ENCODE measurements around the gene ANO9.

Gene ANO9, protein sequence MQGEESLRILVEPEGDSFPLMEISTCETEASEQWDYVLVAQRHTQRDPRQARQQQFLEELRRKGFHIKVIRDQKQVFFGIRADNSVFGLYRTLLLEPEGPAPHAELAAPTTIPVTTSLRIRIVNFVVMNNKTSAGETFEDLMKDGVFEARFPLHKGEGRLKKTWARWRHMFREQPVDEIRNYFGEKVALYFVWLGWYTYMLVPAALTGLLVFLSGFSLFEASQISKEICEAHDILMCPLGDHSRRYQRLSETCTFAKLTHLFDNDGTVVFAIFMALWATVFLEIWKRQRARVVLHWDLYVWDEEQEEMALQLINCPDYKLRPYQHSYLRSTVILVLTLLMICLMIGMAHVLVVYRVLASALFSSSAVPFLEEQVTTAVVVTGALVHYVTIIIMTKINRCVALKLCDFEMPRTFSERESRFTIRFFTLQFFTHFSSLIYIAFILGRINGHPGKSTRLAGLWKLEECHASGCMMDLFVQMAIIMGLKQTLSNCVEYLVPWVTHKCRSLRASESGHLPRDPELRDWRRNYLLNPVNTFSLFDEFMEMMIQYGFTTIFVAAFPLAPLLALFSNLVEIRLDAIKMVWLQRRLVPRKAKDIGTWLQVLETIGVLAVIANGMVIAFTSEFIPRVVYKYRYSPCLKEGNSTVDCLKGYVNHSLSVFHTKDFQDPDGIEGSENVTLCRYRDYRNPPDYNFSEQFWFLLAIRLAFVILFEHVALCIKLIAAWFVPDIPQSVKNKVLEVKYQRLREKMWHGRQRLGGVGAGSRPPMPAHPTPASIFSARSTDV

DNA sequence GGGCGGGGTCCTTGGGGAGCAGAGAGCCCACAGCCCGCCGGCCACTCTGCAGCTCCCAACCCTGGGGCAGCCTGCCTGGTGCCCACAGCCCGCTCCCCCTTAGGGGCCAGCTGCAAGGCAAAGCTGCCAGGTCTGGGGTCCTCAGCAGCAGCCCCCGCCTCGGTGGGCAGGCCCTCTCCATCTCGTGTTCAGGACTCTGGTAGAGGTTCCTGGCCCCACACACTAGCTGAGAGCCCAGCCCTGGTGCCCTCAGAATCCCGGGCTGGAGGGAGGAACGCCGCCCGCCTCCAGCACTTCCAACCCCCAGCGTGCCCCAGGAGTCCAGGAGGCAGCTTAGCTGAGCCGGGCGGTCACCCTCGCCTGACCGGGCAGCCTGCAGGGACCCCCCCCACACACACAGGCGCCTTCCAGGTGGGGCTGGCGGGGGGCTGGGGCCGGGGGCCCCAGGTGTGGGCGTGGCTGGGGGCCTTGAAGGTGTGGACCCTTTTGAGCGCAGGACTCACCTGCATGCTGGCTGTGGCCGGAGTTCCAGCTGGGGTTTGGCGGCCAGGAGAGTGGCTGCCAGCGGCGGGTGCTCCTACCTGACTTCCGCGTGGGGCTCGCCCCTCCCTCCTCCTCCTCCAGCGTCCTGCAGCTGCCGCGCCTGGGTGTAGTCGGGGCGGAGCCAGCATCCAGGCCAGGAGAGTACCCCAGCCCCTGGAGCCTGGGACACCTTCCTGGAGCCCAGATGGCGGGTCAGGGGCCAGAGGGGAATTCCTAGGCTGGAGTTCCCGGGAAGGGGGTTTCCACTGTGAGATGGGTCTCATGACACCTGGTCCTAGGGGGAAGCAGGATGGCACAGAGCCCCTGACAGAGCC, at the start of gene ANO9:
Gene ANO9 (minus strand): TSS at position 594 of the 857 bp plus-strand sequence. CDS start 85 bp downstream, at position 509.
- no peak for DNase-seq (ENCODE audit: low spot score)

DNA sequence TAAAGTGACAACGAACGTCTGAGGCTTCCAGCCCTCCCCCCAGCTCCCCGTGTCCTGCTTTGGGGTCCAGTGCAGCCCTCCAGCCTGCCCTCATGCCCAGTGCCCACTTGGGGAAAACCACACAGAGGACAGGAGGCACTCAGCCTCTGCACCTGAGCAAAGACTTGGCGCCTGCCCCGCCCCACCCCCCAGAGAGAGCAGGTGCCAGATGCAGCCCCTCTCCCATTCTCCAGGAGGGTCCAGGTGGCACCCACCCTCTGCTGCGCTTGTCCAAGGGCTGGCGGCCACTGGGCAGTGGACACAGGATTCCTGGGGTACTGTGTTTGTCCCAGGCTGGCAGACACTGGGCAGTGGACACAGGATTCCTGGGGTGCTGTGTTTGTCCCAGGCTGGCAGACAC, 49.5 kb upstream of the ANO9 start:
- no peak for DNase-seq (ENCODE audit: low spot score)

DNA sequence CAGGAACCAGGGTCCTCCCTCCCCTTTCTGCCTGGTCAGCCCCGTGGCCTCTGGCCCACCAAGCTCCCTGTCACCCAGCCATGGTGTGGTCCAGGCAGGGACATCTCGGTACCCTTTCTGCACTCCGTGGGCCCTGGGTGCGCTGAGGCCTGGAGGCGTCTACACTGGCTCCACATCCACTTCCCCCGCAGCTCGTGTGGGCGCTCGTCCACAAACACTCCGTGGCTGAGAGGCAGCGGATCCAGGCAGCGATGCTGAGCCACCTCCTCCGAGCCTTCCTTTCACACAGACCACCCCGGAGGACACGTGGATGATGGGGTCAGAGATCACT, 49.1 kb upstream of the ANO9 start:
- DNase-seq (ENCODE audit: low spot score) = no peak

DNA sequence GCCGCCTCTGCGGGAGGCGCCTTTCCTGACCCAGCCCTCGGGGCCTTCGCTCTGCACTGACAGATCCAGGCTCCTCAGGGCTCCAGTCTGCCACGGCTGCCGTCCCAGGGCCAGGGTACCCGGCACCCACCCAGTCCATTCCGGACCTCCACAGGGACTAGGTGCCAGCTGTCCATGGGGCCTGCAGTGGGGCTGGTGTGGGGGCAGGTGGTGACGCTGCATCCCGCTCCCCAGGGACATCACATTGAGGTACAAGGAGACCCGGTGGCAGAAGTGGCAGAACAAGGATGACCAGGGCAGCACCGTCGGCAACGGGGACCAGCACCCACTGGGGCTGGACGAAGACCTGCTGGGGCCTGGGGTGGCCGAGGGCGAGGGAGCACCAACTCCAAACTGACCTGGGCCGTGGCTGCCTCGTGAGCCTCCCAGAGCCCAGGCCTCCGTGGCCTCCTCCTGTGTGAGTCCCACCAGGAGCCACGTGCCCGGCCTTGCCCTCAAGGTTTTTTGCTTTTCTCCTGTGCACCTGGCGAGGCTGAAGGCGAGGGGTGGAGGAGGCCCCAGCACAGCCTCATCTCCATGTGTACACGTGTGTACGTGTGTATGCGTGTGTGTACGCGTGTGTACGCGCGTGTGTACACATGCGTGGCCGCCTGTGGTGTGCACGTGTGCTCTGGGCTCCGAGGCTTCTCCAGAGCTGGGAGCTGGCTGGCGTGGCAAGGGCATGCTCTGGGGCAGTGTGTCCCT, 48.5 kb upstream of the ANO9 start:
- no peak for DNase-seq (ENCODE audit: low spot score)

DNA sequence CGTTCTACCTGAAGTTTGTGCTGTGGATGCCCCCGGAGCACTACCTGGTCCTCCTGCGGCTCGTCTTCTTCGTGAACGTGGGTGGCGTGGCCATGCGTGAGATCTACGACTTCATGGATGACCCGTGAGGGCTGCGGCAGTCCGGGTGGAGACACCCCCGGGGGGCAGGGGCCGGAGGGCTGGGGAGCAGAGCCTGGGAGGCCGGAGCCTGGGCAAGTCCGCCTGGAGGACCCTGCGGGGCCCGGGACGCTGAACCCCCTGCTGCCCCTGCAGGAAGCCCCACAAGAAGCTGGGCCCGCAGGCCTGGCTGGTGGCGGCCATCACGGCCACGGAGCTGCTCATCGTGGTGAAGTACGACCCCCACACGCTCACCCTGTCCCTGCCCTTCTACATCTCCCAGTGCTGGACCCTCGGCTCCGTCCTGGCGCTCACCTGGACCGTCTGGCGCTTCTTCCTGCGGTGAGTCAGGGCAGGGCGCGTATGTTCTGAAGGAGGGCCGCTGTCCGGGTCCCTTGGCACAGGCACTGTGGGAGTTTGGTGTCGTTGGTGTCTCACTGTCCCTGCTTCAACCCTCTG, 47.9 kb upstream of the ANO9 start:
- no peak for DNase-seq (ENCODE audit: low spot score)

DNA sequence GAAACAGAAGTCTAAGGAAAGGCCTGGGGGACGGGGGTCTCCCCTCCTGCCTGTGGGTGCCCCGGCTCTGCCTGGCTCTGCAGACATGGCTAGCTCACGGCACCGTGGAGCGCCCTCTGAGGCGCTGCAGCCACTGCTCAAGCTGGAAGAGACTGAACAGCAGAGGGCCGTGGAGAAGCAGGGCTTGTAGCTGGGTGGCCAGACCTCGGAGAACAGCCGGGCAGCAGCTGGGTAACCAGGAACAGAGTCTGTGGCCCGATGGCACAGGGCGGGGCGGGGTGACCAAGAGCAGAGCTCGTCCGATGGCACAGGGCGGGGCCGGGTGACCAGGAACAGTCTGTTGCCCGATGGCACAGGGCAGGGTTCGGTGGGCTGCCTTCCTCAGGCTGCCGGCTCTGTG, 47.2 kb upstream of the ANO9 start:
- no peak for DNase-seq (ENCODE audit: low spot score)

DNA sequence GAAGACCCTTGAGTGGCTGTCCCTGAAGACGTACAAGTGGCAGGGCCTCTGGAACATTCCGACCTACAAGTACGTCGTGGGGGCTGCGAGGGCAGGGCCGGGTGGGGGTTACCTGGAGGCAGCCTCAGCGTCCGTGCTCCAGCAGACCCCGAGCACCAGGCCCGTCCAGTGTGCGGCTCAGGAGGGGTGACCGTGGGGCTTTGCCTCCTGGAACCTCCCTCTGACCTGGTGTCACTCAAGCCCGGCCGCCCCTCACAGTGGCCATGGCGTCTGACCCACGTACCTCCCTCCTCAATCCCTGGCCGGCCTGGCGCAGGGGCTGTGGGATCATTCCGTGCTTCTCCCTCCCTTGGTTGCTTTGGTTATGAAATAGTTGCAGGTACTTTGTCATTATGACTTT, 46.8 kb upstream of the ANO9 start:
- DNase-seq (ENCODE audit: low spot score) = no peak

DNA sequence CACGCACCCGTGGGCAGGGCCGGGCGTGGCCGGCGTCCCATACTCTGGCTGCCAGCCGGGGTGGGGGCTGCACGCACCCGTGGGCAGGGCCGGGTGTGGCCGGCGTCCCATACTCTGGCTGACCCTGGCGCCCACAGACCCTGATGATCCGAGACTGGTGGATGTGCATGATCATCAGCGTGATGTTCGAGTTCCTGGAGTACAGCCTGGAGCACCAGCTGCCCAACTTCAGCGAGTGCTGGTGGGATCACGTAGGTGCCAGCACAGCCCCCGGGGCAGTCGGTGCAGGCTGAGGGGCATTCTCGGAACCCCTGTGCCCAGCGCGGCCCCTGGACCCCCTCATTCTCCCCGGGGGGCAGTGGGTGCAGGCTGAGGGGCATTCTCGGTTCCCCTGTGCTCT, 46.3 kb upstream of the ANO9 start:
- DNase-seq (ENCODE audit: low spot score) = no peak

DNA sequence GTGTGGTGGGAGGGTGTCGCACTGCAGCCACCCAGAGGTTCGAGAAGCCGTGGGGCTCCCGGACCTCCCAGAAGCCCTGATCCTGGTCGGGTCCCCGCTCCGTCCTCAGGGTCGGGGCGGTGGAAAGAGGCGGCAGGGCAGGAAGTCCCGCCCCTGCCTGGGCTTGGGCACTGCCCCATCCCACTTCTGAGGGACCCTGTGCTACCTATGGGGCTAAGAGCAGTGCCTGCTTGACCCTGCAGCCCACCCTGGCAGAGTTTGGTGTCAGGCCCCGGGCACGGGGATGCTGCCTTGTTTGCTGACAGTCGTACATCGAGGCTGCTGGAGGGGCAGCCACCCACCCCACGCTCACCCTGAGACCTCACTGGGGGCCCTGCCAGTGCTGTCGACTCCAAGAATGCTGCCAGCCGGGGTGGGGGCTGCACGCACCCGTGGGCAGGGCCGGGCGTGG, 45.8 kb upstream of the ANO9 start:
- DNase-seq (ENCODE audit: low spot score) = no peak

DNA sequence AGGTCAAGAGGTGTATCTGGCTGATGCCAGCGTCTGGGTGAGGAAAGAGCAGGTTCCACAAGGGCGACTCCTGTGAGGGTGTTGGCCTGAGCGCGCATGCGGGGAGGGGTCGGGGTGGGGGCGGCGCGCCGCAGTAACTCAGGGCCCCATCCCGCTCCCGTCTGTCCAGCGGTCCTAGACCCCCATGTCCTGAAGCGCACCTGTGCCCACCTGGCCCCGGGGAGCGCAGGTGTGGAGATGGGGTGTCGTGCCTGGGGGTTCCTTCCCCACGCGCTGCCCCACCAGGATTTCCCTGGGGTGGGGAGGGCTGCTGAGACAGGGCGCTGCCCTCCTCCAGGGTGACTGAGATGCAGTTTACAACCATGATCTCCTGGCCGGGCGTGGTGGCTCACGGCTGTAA, 44.4 kb upstream of the ANO9 start:
- no peak for DNase-seq (ENCODE audit: low spot score)

DNA sequence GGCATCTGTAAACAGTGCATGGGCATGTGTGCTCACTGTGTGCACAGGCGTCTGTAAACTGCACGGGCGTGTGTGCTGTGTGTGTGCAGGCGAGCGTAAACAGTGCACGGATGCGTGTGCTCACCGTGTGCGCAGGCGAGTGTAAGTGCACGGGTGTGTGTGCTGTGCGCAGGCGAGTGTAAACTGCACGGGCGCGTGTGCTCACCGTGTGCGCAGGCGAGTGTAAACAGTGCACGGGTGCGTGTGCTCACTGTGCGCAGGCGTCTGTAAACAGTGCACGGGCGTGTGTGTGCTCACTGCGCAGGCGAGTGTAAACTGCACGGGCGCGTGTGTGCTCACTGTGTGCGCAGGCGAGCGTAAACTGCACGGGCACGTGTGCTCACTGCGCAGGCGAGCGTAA, 42.8 kb upstream of the ANO9 start:
- DNase-seq (ENCODE audit: low spot score) = no peak

DNA sequence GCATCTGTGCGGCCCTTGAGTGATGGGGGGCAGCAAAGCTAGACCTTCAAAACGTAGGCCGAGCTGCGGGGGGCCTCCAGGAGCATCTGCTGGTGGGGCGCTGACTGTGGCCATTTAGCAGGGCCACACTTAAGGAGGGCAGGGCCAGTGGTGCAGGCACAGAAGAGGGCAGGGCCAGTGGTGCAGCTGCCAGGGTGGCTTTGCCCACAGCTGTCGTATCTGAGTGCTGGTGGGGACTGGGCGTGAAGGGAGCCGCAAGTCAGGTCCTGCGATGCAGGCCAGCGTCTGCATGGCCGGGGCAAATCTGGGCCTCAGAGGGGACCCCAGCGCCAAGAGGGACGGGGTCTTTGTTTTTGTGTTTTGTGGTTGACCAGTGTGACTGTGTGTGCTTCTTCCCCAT, 37.5 kb upstream of the ANO9 start:
- DNase-seq (ENCODE audit: low spot score) = no peak

DNA sequence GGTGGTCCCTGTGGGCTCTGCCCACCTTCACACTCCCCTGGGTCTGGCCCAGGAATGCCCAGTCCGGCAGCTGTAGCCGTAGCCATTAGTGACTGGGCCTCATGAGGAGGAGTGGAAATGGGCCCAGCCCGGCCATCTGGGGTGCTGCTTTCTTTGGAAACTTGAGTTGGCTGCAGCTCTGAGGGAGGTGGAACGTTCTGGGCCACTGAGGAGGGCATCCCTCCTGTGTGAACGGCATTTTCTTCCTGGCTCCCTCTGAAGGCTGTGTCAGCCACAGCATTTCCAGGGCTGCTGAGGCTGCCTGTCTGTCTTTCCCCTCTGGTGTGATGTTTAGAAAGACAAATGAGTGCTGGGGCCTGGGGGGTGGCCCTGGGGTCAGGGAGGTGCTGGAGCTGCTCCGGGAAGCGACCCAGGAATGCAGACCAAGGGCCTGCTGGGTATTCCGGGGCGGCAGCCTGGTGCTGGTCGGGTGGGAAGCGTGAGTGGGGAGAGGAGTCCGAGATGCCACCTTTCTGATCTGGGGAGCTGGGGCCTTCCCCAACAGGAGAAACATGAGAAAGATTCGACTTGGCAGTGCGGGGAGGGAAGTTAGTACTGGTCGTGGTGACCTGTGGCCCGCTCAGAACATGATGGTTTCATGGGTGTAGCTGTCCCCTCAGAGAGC, 35.4 kb upstream of the ANO9 start:
- no peak for DNase-seq (ENCODE audit: low spot score)

DNA sequence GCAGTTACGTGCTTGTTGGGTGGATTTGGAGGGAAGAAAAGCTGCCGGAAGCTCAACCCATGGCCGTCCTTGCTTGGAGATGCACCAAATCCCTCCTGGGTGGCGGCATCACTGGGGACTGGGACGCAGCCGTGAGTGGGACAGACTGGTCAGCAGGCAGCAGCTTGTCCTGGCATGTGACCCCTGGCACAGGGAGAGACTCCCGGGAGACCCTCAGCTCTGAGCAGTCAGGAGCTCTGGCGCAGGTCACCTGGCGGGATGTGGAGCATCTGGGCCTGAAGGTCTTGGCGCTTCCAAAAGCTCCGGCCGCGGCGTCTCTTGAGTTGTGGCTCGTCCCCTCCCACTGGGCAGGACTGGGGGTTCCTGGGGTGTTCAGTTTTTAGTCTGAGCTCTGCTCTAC, 34.6 kb upstream of the ANO9 start:
- DNase-seq (ENCODE audit: low spot score) = no peak

DNA sequence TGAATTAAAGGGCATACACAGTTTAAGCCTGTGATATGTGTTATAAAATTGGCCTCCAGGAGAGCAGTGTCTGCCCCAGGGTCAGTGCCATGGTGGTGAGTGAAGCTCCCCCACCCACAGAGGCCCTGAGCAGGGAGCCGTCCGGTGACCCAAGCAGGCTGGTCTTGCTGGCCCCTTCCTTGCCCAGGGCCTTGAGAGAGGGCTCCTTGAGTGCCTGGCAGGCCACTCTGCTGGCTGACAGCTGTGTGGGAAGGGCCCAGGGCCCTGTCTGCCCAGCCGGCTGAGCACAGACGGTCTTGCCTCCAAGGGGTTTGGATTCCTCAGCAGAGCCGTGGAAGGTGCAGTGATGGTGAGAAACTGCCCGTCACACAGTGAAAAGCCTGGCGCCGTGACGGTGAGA, 34.1 kb upstream of the ANO9 start:
- DNase-seq (ENCODE audit: low spot score) = no peak

DNA sequence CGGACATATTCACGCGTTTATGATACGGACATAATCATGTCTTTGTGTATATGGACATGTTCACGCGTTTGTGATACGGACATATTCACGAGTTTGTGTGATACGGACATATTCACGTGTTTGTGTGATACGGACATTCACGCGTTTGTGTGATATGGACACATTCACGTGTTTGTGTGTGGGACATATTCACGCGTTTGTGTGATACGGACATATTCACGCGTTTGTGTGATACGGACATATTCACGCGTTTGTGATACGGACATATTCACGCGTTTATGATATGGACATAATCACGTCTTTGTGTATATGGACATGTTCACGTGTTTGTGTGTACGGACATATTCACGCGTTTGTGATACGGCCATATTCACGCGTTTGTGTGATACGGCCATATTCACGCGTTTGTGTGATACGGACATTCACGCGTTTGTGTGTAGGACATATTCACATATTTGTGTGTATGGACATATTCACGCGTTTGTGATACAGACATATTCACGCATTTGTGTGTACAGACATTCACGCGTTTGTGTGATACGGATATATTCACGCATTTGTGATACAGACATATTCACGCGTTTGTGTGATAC, 33.2 kb upstream of the ANO9 start:
- DNase-seq (ENCODE audit: low spot score) = no peak

DNA sequence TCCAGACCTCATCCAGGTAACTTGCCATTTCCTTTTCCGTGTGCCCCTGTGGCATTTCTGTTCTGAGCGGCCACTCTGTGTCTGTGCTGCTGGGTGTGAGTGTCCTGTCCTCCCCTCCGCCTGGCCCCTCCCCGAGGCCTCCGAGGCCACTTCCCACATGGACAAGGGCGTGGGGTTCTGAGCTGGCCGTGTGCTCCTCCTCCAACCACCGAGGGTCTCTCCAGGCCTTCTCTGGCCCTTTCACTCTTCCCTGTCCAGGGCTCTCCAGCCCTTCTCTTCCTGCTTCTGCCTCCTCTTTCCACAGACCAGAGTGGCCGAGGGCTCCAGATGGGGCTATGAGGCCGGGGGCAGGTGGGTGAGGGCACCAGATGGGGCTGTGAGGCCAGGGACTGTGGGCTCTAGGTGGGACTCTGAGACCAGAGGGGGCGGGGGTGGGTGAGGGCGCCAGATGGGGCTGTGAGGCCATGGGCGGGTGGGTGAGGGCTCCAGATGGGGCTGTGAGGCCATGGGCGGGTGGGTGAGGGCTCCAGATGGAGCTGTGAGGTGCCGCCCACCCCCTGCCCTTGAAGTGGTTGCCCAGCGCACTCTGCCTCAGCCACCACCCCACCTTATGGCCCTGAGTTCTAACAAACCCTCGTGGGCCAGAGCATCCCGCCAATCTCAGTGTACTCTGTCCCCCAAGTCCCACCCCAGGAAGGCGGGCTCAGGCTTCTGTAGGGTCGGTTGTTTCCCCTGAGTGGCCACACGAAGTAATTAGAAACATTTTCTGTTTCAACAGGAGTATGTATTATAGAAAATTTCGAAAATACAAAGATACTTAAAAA, 32.4 kb upstream of the ANO9 start:
- DNase-seq (ENCODE audit: low spot score) = no peak

DNA sequence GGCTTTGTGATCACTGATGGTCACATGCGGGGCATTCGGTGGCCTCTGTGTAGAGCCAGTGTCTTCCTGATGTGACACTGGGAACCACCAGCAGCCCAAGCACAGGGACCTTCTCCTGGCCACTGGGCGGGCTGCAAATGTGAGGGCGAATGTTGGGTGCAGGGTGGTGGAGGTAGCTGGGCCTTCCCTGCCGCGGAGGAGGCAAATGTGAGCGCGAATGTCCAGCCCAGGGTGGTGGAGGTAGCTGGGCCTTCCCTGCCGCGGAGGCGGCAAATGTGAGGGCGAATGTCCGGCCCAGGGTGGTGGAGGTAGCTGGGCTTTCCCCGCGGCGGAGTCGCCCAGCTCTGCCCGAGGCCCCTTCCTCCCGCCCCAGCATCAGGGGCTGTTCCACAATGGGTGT, 31.6 kb upstream of the ANO9 start:
- no peak for DNase-seq (ENCODE audit: low spot score)

DNA sequence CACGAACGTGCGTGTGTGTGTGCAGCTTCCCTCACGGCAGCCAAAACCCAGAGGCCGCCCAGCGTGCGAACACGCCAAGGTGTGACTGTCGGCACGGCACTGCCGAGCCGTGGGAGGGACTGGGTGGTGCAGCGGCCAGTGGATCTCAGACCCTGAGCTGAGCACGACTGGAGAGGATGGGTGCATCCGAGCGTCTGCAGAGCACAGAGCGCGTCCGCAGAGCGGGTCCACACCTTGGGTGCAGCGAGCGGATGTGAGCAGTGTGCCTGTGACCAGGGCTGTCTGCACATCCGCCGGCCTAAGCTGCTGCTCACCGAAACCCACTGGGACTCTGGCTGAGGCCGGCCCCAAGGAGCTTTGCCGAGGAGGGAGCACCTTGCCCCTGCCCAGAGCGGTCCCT, 31.0 kb upstream of the ANO9 start:
- no peak for DNase-seq (ENCODE audit: low spot score)

DNA sequence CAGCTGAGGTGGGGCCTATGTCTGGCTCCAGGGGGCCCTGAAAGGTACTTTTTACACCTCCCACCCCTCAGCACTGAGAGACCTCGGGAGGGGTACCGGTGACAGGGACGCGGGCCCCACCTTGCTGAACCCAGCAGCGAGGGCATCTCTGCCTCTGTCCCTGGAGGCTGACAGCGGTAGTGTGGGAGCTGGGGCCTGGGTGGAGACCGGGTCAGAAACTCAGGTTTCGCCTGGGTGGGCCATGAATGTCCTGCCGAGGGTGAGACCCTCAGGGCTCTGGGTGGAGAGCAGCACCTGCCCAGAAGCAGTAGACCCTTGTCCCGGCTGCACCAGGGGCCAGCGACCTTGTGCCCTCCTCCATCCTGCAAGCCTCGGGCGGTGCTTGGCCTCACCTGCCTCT, 30.5 kb upstream of the ANO9 start:
- no peak for DNase-seq (ENCODE audit: low spot score)
